SK-N-SH treated with all-trans-retinoic acid at 6 μM for 48 hours (cell line): Measurements from ENCODE around the gene CNTFR.

Experiments
- ARNTL ChIP-seq: fragments of 450-650 bp; formaldehyde crosslinking; IDR thresholded peaks from 2 replicates; pipeline ENCODE4 v1.5.0; 2020; ENCODE audit warnings: low read depth, mild to moderate bottlenecking, moderate library complexity, borderline replicate concordance
- BACH2 ChIP-seq: fragments of 250-450 bp; sonication (Bioruptor Pico); IDR thresholded peaks from 2 replicates; pipeline ENCODE4 v1.9.0; 2021; ENCODE audit warnings: mild to moderate bottlenecking, borderline replicate concordance
- GLIS3 ChIP-seq: fragments of 250-450 bp; sonication (Bioruptor Pico); IDR thresholded peaks from 2 replicates; pipeline ENCODE4 v1.5.0; 2020; ENCODE audit warnings: mild to moderate bottlenecking, moderate library complexity
- OSR1 ChIP-seq: fragments of 250-450 bp; sonication (Bioruptor Pico); IDR thresholded peaks from 2 replicates; pipeline ENCODE4 v1.8.0; 2022; ENCODE audit warnings: moderate library complexity, mild to moderate bottlenecking, inconsistent platforms
- TCF4 ChIP-seq: fragments of 250-450 bp; sonication (Bioruptor Pico); IDR thresholded peaks from 2 replicates; pipeline ENCODE4 v1.8.0; 2021; ENCODE audit warnings: mild to moderate bottlenecking, moderate library complexity, borderline replicate concordance
- TOX ChIP-seq: fragments of 250-450 bp; sonication (Bioruptor Pico); IDR thresholded peaks from 2 replicates; pipeline ENCODE4 v1.8.0; 2021; ENCODE audit warnings: mild to moderate bottlenecking, moderate library complexity, borderline replicate concordance
- TSHZ2 ChIP-seq: fragments of 250-450 bp; sonication (Bioruptor Pico); IDR thresholded peaks from 2 replicates; pipeline ENCODE4 v1.5.0; 2020; ENCODE audit warnings: mild to moderate bottlenecking, moderate library complexity
- ZFP30 ChIP-seq: fragments of 450-650 bp; formaldehyde crosslinking; IDR thresholded peaks from 2 replicates; pipeline ENCODE4 v1.5.0; 2022; ENCODE audit warnings: mild to moderate bottlenecking, moderate library complexity
- ZNF565 ChIP-seq: fragments of 450-650 bp; formaldehyde crosslinking; conservative IDR thresholded peaks from 2 replicates; pipeline ENCODE4 v1.5.0; 2020; ENCODE audit warnings: low read depth, mild to moderate bottlenecking, moderate library complexity
- TF ChIP-seq, protein P1 (sequence below): fragments of 250-450 bp; sonication (Bioruptor Pico); IDR thresholded peaks from 2 replicates; pipeline ENCODE4 v1.8.0; 2020; ENCODE audit warnings: mild to moderate bottlenecking, moderate library complexity, borderline replicate concordance

- TF ChIP-seq TCF4 (no peak), OSR1 (CRISPR knock-in tag) (no peak), TOX (CRISPR knock-in tag) (no peak), ARNTL (CRISPR knock-in tag) (no peak), ZFP30 (CRISPR knock-in tag) (no peak), TSHZ2 (no peak), BACH2 (CRISPR knock-in tag) (no peak), ZNF565 (CRISPR knock-in tag) (no peak), GLIS3 (CRISPR knock-in tag) (no peak)
- TF ChIP-seq, protein P1, sequence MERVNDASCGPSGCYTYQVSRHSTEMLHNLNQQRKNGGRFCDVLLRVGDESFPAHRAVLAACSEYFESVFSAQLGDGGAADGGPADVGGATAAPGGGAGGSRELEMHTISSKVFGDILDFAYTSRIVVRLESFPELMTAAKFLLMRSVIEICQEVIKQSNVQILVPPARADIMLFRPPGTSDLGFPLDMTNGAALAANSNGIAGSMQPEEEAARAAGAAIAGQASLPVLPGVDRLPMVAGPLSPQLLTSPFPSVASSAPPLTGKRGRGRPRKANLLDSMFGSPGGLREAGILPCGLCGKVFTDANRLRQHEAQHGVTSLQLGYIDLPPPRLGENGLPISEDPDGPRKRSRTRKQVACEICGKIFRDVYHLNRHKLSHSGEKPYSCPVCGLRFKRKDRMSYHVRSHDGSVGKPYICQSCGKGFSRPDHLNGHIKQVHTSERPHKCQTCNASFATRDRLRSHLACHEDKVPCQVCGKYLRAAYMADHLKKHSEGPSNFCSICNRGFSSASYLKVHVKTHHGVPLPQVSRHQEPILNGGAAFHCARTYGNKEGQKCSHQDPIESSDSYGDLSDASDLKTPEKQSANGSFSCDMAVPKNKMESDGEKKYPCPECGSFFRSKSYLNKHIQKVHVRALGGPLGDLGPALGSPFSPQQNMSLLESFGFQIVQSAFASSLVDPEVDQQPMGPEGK, result no peak
Observed at GRCh38 chr9:34577400-34578240, 11.9 kb downstream of the CNTFR start.
